ENCODE measurements around the gene SYCP1.

DNA sequence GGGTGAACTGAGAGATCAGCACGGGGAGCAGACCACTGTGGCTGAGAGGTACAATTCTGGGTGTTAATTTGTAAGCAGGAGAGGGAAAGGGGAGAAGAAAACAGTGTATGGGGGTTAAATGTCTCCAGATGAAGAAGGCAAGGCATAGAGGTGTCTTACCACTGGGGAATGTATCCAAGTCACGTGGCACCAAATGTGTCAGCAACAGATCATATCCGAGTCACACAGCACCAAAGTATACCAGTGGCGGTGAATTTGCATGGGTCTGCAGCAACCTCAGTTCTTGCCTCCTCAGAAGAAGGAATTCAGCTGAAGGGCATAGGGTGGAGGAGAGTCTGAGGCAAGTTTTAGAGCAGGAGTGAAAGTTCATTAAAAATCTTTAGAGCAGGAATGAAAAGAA lies 21.2 kb upstream of the SYCP1 start:
- TF ChIP-seq, protein P1, sequence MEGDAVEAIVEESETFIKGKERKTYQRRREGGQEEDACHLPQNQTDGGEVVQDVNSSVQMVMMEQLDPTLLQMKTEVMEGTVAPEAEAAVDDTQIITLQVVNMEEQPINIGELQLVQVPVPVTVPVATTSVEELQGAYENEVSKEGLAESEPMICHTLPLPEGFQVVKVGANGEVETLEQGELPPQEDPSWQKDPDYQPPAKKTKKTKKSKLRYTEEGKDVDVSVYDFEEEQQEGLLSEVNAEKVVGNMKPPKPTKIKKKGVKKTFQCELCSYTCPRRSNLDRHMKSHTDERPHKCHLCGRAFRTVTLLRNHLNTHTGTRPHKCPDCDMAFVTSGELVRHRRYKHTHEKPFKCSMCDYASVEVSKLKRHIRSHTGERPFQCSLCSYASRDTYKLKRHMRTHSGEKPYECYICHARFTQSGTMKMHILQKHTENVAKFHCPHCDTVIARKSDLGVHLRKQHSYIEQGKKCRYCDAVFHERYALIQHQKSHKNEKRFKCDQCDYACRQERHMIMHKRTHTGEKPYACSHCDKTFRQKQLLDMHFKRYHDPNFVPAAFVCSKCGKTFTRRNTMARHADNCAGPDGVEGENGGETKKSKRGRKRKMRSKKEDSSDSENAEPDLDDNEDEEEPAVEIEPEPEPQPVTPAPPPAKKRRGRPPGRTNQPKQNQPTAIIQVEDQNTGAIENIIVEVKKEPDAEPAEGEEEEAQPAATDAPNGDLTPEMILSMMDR (IDR thresholded peaks at IDR 0.05): no peak
- no peak for TF ChIP-seq POLR2A (IDR thresholded peaks at IDR 0.05)

Data from body of pancreas (tissue), 4 donors.